HG02973 (cell line): Measurements from ENCODE around the gene MAU2.
"Not testable (repeated sequence)": the region's sequence is repeated elsewhere in the genome, so short reads cannot be mapped to it uniquely, and the experiment has no call there.

Source experiments
- ATAC-seq: cut with Tn5 transposase; IDR thresholded peaks from one replicate; pipeline ENCODE4 v1.9.1; 2021; ENCODE audit warnings: moderate library complexity; ENCODE audit not compliant: unreplicated experiment

MAU2 gene

DNA sequence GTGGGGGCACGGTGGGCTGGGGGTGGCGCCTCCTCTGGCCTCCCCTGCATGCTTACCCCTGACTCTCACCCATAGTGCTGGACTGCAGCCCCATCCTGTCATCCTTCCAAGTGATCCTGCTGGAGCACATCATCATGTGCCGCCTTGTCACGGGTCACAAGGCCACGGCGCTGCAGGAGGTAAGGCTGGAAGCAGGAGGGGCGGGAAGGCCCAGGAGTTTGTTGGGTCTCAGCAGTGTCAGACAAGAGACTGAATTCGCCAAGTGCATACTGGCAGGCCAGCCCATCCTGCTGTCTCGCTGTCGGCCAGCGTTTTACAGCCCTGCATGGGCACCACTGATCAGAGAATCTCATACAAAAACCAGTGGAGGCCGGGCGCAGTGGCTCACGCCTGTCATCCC, 23.1 kb downstream of the MAU2 start:
- ATAC-seq = no peak

DNA sequence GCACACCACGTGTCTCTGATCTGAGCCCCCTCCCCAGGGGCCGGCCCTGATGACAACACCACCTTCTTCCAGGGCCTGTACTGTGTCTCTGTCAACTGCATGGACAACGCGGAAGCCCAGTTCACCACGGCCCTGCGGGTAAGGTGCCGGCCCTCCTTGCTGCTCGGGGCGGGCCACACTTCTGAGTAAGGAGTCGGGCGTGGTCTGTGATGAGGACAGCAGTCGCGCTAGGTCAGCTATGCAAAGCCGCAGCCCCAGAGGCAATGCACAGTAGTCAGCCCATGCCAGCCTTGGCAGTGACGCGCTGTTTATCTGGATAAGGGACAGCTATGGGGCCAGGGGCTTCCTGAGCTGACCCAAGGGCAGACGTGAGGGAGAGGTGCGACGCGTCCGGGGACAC, 24.6 kb downstream of the MAU2 start:
- ATAC-seq = no peak

GRCh38 chr19:19345970-19346369, 25.3 kb downstream of the MAU2 start:
- ATAC-seq = no peak

DNA sequence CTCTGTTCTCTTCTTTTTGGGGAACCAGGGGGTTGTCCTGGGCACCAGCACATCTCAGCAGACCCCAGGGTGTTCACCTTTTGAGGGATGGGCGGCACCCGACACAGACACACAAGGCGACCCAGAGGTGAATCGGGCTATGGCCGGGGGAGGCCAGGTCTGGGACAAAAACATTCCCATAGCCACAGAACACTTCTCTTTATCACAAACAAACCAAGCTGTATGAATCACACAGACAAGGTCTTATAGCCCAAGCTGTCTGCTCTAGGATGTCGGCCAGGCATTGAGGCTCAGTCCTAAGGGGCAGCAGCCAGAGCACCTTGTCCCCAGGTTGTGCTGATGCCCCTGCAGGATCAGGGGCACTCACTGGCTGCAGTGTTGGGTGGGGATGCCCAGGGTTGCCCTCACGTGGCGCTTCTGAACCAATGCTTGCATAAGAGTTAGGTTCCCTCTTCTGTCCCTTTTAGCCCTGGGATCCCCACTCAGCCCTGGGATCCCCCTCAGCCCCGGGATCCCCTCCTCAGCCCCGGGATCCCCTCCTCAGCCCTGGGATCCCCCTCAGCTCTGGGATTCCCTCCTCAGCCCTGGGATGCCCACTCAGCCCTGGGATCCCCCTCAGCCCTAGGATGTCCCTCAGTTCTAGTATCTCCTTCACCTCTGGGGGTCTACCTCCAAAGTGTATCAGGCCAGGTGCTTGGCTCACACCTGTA, 26.9 kb downstream of the MAU2 start:
- no peak for ATAC-seq

DNA sequence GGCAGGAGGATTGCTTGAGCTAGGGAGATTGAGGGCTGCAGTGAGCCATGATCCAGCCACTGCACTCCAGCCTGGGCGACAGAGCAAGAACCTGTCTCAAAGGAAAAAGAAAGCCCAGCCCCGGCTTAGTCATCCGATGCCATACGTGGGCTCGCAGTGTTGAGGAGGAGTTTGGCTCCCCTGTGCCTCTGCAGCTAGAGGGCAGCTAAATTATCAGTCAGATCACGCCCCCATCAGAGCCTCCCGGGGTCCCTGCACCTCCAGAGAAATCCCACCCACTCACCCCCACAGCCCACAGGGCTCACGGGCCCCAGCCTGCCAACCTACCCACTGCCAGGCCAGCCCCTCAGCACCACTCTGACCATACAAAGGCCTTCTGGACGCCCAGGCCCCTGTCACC, 27.6 kb downstream of the MAU2 start:
- ATAC-seq = no peak

DNA sequence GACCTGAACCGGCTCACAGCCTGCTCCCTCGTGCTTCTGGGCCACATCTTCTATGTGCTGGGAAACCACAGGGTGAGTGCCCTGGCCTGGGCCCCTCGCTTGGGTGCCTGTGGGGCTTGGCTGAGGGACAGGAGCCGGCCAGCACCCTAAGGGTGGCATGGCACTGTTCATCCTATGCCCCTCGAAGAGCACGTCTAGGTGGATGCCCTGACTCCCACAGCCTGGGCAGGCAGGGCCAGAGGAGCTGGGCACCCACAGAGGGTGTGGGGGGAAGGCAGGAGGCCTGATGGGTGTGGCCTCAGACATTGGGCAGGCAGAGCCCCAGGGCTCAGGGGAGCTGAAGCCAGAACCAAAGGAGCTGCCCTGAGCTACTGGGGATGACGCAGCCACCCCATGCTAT, 28.7 kb downstream of the MAU2 start:
- no peak for ATAC-seq

DNA sequence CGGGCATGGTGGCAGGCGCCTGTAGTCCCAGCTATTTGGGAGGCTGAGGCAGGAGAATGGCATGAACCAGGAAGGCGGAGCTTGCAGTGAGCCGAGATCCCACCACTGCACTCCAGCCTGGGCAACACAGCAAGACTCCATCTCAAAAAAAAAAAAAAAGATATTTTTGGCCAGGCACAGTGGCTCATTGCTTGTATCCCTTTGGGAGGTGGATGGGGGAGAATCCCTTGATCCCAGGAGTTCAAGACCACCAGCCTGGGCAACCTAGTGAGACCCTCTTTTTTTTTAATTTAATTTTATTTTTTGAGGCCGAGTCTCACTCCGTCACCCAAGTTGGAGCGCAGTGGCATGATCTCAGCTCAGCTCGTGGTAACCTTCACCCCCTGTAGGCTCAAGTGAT, 30.1 kb downstream of the MAU2 start:
- not testable (repeated sequence) for ATAC-seq

GRCh38 chr19:19352823-19353222, 32.2 kb downstream of the MAU2 start:
- no peak for ATAC-seq

DNA sequence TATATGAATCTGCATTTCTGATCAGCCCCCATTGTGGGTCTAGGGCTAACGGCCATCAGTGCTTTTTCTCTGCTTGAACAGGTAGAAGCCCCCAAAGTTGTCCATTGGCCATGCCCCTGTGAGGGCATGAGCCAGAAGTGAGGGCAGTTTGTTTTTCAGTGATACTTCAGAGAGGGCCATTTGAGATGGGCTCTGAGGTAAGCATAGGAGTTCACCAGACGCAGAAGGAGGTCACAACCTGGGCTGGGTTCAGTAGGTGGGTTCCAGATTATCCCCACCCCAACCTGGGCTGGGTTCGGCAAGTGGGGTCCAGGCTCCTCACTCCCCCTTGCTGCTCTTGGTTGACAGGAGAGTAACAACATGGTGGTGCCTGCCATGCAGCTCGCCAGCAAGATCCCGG, 33.4 kb downstream of the MAU2 start:
- ATAC-seq = no peak

DNA sequence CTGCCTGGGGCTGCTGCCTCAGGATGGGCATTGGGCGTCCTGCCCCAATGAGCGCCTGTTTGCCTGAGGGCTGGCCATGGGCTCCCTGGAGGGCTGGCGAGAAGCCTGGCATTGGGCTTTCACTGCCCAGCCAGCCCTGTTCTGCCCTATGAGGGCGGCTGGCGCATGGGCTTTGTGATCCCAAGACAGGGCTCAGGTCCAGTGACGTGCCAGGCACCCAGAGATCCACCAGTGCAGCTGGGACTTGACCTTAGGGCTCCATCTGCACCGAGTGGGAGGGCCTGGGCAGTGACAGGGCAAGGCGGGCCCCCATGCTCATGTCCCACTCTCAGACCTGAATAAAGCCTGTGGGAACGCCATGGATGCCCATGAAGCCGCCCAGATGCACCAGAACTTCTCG, 34.3 kb downstream of the MAU2 start:
- ATAC-seq = no peak

DNA sequence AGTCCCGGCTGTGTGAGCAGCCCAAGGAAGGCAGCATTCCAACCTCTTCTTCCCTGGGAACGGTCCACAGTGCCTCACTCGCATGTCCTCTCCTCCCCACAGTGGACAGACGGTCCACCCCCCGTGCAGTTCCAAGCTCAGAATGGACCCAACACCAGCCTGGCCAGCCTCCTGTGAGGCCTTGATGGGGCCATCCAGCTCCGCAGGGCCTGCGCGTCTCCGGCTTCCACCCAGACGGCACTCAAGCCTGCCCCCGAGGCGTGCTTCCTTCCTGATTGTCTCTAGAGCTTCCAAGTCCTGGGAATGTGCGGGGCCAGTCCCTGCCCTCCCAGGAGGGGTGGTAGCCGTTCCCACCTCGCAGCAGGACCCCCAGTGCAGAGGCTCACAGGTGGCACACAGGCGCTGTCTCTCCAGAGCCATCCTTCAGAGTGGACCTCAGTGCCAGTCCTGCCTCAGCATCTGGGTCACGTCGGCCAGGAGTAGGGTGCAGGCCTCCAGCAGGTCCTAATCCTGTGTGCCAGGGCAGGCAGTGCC, 35.0 kb downstream of the MAU2 start:
- no peak for ATAC-seq

DNA sequence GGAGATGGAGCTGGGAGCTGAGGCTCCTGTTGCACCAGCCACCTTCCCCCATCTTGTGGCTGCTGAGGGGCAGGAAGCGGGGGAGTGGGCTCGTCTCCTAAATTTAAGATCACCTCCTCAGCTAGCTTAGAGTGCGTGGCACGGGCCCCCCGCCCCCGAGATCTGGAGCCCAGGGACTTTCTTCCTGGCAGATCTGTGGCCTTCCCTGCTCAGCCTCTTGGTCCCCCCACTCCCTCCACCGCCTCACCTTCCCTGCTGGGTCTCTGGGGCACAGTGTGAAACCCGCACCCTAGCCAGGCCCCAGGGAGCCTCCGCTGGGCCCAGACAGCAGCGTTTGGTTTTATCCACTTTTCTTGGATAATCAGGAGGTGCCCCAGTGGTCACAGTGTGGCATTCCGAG, 35.9 kb downstream of the MAU2 start:
- ATAC-seq = no peak

DNA sequence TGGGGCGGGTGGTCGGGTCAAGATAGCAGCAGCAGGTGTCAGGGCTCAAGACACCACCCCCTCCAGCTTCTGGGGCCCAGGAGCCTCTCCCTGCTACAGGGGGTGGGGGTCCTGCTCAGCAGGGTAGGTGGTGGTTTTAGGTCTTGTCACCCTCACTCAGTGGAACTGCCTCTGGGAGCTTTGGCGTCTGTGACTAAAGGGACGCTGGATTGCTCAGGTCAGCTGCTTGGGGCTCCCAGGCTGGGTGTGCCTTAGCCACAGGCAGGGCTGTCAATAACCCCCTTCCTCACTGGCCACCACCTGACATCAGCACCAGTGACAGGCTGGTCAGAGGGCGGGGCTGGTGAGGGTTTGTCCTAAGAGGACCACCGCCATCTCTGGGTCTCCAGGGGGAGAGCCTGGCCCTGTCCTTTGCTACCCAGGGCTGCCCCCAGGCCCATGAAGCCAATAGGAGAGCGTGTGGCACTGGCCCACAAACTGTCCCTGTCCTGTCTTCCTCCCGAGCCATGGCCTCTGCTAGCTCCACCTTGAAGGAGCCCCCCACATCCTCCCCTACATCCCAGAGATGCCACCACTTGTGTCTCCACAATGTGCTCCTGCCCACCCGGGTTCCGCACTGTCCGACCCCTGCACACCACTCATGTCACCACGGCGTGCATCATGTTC, 36.4 kb downstream of the MAU2 start:
- ATAC-seq = no peak

GRCh38 chr19:19361075-19361594, 40.5 kb downstream of the MAU2 start:
- peak; percentile 66 for ATAC-seq

DNA sequence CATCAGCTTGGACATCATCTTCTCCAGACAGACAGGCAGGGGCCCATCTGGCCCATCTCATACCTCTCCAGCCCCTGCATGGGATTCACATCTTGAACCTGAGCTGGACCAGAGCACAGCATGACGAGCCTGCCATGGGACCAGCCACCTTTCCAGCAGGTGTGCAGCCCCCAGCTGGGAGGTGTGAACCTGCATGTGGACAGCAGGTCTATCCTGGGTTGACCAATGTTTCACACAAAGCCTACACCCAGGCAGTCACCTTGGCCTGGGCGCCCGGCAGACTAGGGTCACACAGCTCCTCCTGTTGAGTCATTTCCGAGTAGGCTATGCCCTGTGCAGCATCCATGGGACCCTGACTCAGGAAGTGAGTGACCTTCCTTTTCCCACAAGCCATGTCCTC, 41.4 kb downstream of the MAU2 start:
- no peak for ATAC-seq

DNA sequence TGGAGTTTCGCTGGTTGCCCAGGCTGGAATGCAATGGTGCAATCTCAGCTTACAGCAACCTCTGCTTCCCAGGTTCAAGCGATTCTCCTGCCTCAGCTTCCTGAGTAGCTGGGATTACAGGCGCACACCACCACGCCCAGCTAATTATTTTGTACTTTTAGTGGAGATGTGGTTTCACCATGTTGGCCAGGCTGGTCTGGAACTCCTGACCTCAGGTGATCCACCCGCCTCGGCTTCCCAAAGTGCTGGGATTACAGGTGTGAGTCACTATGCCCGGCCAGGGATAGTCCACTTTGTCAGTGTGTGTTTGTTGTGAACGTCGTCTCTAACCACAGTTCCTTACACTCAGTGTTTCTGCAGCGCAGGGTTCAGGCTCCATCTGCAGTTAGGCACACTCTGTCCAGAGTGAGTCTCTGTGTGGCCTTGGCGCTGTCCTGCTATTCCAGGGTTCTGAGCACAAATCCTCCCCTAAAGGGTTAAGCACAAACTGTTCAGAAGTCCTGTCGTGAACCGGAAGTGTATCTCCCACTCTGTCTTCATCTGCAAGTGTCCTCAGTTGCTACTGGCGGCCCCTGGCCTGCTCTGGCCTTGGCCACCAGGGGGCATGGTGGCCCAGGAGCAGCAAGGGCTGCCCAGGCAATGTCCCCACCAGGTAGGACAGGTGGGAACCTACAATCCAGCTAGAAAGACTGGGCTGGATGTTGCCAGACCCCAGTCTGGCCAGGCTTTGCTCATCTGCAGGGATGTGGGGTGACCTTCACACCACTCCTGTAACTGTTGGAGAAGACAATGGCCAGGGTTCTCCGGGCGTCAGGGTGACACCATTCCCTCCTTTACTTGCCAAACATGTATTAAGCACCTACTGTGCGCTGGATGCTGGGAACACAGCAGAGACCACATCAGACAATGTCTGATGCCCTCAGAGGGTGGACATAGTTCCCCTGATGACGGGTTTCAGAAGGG, 46.1 kb downstream of the MAU2 start:
- ATAC-seq = peak; percentile 55

DNA sequence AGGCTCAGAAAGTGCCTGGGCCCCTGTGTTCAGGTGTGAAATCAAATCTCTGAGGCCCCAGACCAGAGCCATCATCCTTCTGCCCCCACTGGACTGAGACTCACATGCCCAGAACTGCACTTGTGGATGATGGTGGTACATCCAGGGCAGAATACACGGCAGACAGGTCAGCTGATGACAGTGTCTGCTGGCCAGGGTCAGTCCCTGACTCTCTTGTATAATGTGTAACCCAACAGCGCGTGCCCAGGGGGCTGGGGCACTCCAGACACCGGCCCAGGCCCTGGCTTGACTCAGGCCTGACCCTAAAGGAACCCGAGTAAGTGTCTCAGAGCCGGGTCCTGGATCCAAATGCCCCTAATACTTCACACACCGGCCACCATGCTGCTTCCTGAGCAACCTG, 47.5 kb downstream of the MAU2 start:
- no peak for ATAC-seq

- no peak for ATAC-seq
Measured at GRCh38 chr19:19371059-19371458, 50.4 kb downstream of the MAU2 start.

GRCh38 chr19:19372656-19373416, 52.2 kb downstream of the MAU2 start:
- peak; percentile 86 for ATAC-seq

- ATAC-seq = no peak
Measured at GRCh38 chr19:19379527-19379926, 58.9 kb downstream of the MAU2 start.
